Islet of Langerhans (tissue), 1 donor: ENCODE results near the gene CD2AP.
"Not testable (repeated sequence)": the region's sequence is repeated elsewhere in the genome, so short reads cannot be mapped to it uniquely, and the experiment has no call there.

ENCODE experiments used
- FAIRE-seq: peaks from one replicate; lab custom pipeline; 2011; peaks lifted over from hg19 to GRCh38; lab: Jason Lieb, UNC

The CD2AP gene

GRCh38 chr6:47457370-47457769, 20.2 kb upstream of the CD2AP start:
- FAIRE-seq, result no peak

GRCh38 chr6:47464052-47464451, 13.5 kb upstream of the CD2AP start:
- FAIRE-seq, result peak; percentile 99

GRCh38 chr6:47465117-47465516, 12.5 kb upstream of the CD2AP start:
- FAIRE-seq, result no peak

GRCh38 chr6:47471911-47472310, 5.7 kb upstream of the CD2AP start:
- FAIRE-seq, result no peak

GRCh38 chr6:47473791-47474346, 3.7 kb upstream of the CD2AP start:
- no peak for FAIRE-seq

- no peak for FAIRE-seq
Observed at GRCh38 chr6:47475319-47475816, 2.2 kb upstream of the CD2AP start.

GRCh38 chr6:47476781-47477496, 650 bp upstream of the CD2AP start:
- FAIRE-seq, result peak; percentile 53

- no peak for FAIRE-seq
Observed at GRCh38 chr6:47478233-47479139, 897 bp downstream of the CD2AP start.

GRCh38 chr6:47479140-47479508, 1.5 kb downstream of the CD2AP start:
- FAIRE-seq, result peak; percentile 60

GRCh38 chr6:47479874-47480273, 2.3 kb downstream of the CD2AP start:
- peak; percentile 24 for FAIRE-seq

- not testable (repeated sequence) for FAIRE-seq
Observed at GRCh38 chr6:47481213-47481612, 3.6 kb downstream of the CD2AP start.

- FAIRE-seq, result peak; percentile 53
Observed at GRCh38 chr6:47481806-47482205, 4.2 kb downstream of the CD2AP start.

- no peak for FAIRE-seq
Observed at GRCh38 chr6:47483516-47483852, 5.9 kb downstream of the CD2AP start.

- FAIRE-seq, result no peak
Observed at GRCh38 chr6:47483853-47484546, 6.4 kb downstream of the CD2AP start.

- no peak for FAIRE-seq
Observed at GRCh38 chr6:47484616-47485015, 7.0 kb downstream of the CD2AP start.

GRCh38 chr6:47485083-47485482, 7.5 kb downstream of the CD2AP start:
- no peak for FAIRE-seq

GRCh38 chr6:47485491-47486135, 8.0 kb downstream of the CD2AP start:
- no peak for FAIRE-seq

GRCh38 chr6:47489995-47490394, 12.4 kb downstream of the CD2AP start:
- no peak for FAIRE-seq

GRCh38 chr6:47490676-47491075, 13.1 kb downstream of the CD2AP start:
- FAIRE-seq, result no peak

- no peak for FAIRE-seq
Observed at GRCh38 chr6:47492355-47492754, 14.8 kb downstream of the CD2AP start.

GRCh38 chr6:47495207-47495606, 17.6 kb downstream of the CD2AP start:
- FAIRE-seq, result no peak

- peak; percentile 86 for FAIRE-seq
Observed at GRCh38 chr6:47495954-47496545, 18.5 kb downstream of the CD2AP start.
